ENCODE measurements around the gene GBP5. TPM values are rescaled to one million over a fixed set of nuclear protein-coding genes. Genes with fewer than 3 reads are reported as not detected.

GBP5 gene
- total RNA-seq, 1 donor from 2014 or later: 2.6 TPM

DNA sequence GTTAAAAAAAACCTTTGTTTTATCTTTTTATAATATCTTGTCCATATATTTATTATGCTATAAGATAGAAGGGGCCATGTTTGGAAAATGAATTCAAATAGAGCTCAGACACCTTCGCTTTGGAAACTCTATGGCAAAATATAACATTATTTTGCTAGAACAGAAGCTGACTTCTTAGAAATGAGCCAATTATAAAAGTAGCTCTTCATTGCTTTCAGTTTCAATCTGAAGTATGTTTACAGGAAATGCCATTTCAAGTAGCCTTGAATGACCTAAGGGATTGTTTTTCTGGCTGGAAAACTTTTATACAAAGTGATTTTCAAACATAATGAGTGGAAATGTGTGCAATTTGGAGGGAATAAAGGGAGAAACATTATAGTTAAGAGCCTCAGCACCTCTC, 37.8 kb upstream of the GBP5 start:
- Mint-ChIP-seq H3K4me1 (ENCODE audit: unreplicated experiment) (peaks cover 5% of the 10 kb centered on the region), H3K27me3 (ENCODE audit: unreplicated experiment) (no peaks in the 10 kb centered on the region), H3K9me3 (ENCODE audit: unreplicated experiment) (no peaks in the 10 kb centered on the region), H3K4me3 (ENCODE audit: unreplicated experiment) (no peak overlapping the region), H3K27ac (ENCODE audit: unreplicated experiment) (no peak overlapping the region), H3K36me3 (ENCODE audit: low read depth, unreplicated experiment) (no peaks in the 10 kb centered on the region)
- TF ChIP-seq, protein P1, sequence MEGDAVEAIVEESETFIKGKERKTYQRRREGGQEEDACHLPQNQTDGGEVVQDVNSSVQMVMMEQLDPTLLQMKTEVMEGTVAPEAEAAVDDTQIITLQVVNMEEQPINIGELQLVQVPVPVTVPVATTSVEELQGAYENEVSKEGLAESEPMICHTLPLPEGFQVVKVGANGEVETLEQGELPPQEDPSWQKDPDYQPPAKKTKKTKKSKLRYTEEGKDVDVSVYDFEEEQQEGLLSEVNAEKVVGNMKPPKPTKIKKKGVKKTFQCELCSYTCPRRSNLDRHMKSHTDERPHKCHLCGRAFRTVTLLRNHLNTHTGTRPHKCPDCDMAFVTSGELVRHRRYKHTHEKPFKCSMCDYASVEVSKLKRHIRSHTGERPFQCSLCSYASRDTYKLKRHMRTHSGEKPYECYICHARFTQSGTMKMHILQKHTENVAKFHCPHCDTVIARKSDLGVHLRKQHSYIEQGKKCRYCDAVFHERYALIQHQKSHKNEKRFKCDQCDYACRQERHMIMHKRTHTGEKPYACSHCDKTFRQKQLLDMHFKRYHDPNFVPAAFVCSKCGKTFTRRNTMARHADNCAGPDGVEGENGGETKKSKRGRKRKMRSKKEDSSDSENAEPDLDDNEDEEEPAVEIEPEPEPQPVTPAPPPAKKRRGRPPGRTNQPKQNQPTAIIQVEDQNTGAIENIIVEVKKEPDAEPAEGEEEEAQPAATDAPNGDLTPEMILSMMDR (IDR thresholded peaks at IDR 0.05; ENCODE audit: unreplicated experiment): no peak
- DNase-seq (ENCODE audit: low spot score): no peak

DNA sequence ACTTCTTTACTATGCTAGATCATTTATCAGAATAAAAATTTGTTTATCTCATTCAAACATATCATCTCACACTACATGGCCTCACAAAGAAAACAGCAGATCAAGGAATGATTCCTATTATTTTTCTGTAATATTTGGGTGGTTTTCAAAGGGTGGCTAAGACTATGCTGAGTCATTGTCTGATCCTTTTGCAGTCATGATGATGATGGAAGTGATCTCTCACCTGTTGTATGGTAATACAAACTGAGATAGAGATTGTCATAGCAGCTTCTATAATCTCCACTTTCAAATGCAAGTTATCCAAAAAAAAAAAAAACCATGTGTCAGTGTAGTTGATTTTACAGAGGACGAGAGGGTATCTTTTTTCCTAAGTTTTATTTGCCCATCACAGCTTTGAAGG, 37.2 kb upstream of the GBP5 start:
- TF ChIP-seq, protein P1 (IDR thresholded peaks at IDR 0.05; ENCODE audit: unreplicated experiment): no peak
- Mint-ChIP-seq H3K36me3 (ENCODE audit: low read depth, unreplicated experiment) (no peaks in the 10 kb centered on the region), H3K27ac (ENCODE audit: unreplicated experiment) (no peak overlapping the region), H3K4me1 (ENCODE audit: unreplicated experiment) (peaks cover 5% of the 10 kb centered on the region), H3K9me3 (ENCODE audit: unreplicated experiment) (no peaks in the 10 kb centered on the region), H3K4me3 (ENCODE audit: unreplicated experiment) (no peak overlapping the region), H3K27me3 (ENCODE audit: unreplicated experiment) (no peaks in the 10 kb centered on the region)
- DNase-seq (ENCODE audit: low spot score): no peak

DNA sequence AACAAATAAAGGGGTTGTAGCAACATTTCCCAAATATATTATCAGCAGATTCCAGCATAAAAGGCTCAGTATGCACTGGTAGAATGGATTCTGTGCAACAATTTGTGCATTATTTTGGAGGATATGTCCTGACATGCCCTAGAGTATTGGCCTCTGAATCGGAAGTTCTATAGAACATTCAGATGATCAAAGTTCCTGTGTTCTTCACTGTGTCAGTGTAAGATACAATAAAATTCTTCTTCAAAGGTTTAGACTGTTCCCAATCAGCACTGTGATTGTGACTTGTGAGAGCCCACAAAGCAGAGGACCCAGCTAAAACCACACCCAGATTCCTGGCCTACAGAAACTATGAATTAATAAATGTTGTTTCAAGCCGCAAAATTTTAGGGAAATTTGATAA, 33.6 kb upstream of the GBP5 start:
- no peaks in the 10 kb centered on the region for H3K9me3 Mint-ChIP-seq (ENCODE audit: unreplicated experiment)
- no peak for DNase-seq (ENCODE audit: low spot score)
- TF ChIP-seq, protein P1 (IDR thresholded peaks at IDR 0.05; ENCODE audit: unreplicated experiment): no peak
- H3K36me3 Mint-ChIP-seq (ENCODE audit: low read depth, unreplicated experiment): no peaks in the 10 kb centered on the region
- no peaks in the 10 kb centered on the region for H3K4me1 Mint-ChIP-seq (ENCODE audit: unreplicated experiment)
- peaks cover 6% of the 10 kb centered on the region for H3K27me3 Mint-ChIP-seq (ENCODE audit: unreplicated experiment)
- H3K27ac Mint-ChIP-seq (ENCODE audit: unreplicated experiment): no peak overlapping the region
- H3K4me3 Mint-ChIP-seq (ENCODE audit: unreplicated experiment): no peak overlapping the region

DNA sequence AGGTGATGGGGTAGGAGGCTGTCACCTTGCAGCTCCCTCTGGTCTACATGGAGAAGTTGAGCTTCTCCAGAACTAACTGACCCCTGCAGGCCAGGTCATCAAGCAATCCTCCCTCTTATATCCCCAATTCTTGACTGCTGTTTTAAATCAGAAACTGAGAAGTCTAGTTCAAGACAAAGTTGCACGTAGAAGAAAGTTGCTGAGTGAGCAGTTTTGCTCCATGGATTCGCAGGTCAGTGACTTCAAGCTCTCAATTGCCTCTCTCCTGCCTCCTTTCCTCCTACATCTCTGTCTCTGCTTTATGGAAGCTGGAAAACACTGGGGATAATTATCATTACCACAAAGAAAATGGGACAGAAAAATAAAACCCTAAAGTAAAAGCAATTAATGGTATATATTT, 32.8 kb upstream of the GBP5 start:
- DNase-seq (ENCODE audit: low spot score): no peak
- Mint-ChIP-seq H3K27ac (ENCODE audit: unreplicated experiment) (no peak overlapping the region), H3K4me1 (ENCODE audit: unreplicated experiment) (no peaks in the 10 kb centered on the region), H3K4me3 (ENCODE audit: unreplicated experiment) (no peak overlapping the region), H3K27me3 (ENCODE audit: unreplicated experiment) (peaks cover 6% of the 10 kb centered on the region), H3K9me3 (ENCODE audit: unreplicated experiment) (no peaks in the 10 kb centered on the region), H3K36me3 (ENCODE audit: low read depth, unreplicated experiment) (no peaks in the 10 kb centered on the region)
- TF ChIP-seq, protein P1 (IDR thresholded peaks at IDR 0.05; ENCODE audit: unreplicated experiment): no peak

DNA sequence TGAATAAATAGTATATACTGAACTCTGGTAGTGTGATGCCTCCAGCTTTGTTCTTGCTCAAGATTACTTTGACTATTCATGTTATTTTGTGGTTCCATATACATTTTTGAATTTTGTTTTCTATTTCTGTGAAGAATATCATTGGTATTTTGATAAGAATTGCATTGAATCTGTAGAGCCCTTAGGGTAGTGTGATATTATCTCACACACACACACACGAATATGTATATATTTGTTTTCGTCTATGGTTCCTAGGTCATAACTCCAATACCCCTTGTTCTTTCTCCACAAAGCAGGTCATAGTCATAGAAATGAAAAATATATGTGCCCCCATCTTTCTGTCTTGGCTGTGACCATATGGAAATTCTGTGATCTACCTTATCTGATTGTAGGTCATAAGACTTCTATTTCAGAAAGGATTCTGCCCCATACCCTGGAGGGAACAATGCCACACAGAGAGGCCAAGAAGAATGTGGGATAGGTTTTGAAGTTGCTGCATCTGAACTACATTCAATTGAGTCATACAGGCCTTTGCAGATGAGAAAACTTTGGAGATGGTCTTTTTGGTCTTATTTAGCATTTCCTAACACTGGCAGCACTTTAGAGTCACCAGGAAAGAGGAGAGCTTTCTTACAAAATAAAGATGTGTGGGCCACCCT, 32.0 kb upstream of the GBP5 start:
- Mint-ChIP-seq H3K4me3 (ENCODE audit: unreplicated experiment) (no peak overlapping the region), H3K9me3 (ENCODE audit: unreplicated experiment) (no peaks in the 10 kb centered on the region), H3K27me3 (ENCODE audit: unreplicated experiment) (peaks cover 6% of the 10 kb centered on the region), H3K36me3 (ENCODE audit: low read depth, unreplicated experiment) (no peaks in the 10 kb centered on the region), H3K27ac (ENCODE audit: unreplicated experiment) (no peak overlapping the region), H3K4me1 (ENCODE audit: unreplicated experiment) (no peaks in the 10 kb centered on the region)
- no peak for DNase-seq (ENCODE audit: low spot score)
- TF ChIP-seq, protein P1 (IDR thresholded peaks at IDR 0.05; ENCODE audit: unreplicated experiment): no peak

Data from endothelial cell (in vitro differentiated cells).